ENCODE measurements around the gene CD6. TPM values are rescaled to one million over a fixed set of nuclear protein-coding genes. Genes with fewer than 3 reads are reported as not detected.
A peak's percentile ranks its signal among the peaks of the same experiment; 100 is the strongest.

The CD6 gene
- total and polyA plus RNA-seq, 9 donors: 0.42 to 3.4 (median 0.69) TPM

- Histone ChIP-seq H3K4me3 (no peak overlapping the region), H3K27me3 (no peaks in the 10 kb centered on the region), H3K27ac (no peak overlapping the region), H3K9me3 (no peaks in the 10 kb centered on the region), H3K4me1 (ENCODE audit: insufficient read depth) (peaks cover 12% of the 10 kb centered on the region), H3K36me3 (no peaks in the 10 kb centered on the region)
- no peak for DNase-seq
- intact Hi-C loops (cut with DNase I): no loop called here
- WGBS, 3 donors: 88 to 92% (median 90%) methylated on average over 11 of the region's 11 CpGs
- TF ChIP-seq EP300 (IDR thresholded peaks at IDR 0.05) (no peak), POLR2A (IDR thresholded peaks at IDR 0.05) (no peak)
- TF ChIP-seq, protein P1, sequence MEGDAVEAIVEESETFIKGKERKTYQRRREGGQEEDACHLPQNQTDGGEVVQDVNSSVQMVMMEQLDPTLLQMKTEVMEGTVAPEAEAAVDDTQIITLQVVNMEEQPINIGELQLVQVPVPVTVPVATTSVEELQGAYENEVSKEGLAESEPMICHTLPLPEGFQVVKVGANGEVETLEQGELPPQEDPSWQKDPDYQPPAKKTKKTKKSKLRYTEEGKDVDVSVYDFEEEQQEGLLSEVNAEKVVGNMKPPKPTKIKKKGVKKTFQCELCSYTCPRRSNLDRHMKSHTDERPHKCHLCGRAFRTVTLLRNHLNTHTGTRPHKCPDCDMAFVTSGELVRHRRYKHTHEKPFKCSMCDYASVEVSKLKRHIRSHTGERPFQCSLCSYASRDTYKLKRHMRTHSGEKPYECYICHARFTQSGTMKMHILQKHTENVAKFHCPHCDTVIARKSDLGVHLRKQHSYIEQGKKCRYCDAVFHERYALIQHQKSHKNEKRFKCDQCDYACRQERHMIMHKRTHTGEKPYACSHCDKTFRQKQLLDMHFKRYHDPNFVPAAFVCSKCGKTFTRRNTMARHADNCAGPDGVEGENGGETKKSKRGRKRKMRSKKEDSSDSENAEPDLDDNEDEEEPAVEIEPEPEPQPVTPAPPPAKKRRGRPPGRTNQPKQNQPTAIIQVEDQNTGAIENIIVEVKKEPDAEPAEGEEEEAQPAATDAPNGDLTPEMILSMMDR (IDR thresholded peaks at IDR 0.05): no peak
These were observed 28.9 kb downstream of the CD6 start for GRCh38 chr11:61000426-61000825.

DNA sequence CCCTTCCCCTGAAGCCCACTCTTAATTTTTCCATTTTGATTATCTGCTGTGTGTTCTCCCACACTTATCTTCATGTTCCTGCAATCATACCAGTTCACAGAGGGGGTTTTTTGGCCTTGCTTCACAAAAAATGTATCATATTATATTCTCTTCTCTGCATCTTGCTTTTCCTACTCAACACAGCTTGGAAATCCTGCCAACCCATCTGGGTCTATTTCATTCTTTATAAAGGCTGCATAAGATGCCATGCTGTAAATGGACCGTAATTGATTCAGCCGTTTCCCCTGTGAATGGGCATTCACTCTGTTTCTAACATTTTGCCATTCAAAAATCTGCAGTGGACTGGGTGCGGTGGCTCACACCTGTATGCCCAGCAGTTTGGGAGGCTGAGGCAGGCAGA lies 30.5 kb downstream of the CD6 start:
- 97 to 98% (median 97%) methylated on average over 3 of the region's 3 CpGs for WGBS, 3 donors
- intact Hi-C loops (cut with DNase I): no loop called here

GRCh38 chr11:61002598-61002997 lies 31.1 kb downstream of the CD6 start:
- TF ChIP-seq POLR2A (IDR thresholded peaks at IDR 0.05) (no peak), EP300 (IDR thresholded peaks at IDR 0.05) (no peak)
- TF ChIP-seq, protein P1 (IDR thresholded peaks at IDR 0.05): no peak
- no peak for DNase-seq

More for the DNA sequence above, 30.5 kb downstream of the CD6 start:
- no peaks in the 10 kb centered on the region for H3K36me3 ChIP-seq
- H3K27me3 ChIP-seq: no peaks in the 10 kb centered on the region
- no peaks in the 10 kb centered on the region for H3K9me3 ChIP-seq
- H3K27ac ChIP-seq: no peak overlapping the region
- TF ChIP-seq POLR2A (IDR thresholded peaks at IDR 0.05): no peak
- TF ChIP-seq EP300 (IDR thresholded peaks at IDR 0.05): no peak
- TF ChIP-seq, protein P1 (IDR thresholded peaks at IDR 0.05): no peak
- no peak overlapping the region for H3K4me3 ChIP-seq
- DNase-seq: no peak
- H3K4me1 ChIP-seq (ENCODE audit: insufficient read depth): peaks cover 12% of the 10 kb centered on the region

GRCh38 chr11:61004180-61004611 lies 32.7 kb downstream of the CD6 start:
- no peaks in the 10 kb centered on the region for H3K27me3 ChIP-seq
- TF ChIP-seq EP300 (IDR thresholded peaks at IDR 0.05): no peak
- TF ChIP-seq, protein P1 (IDR thresholded peaks at IDR 0.05): no peak
- TF ChIP-seq POLR2A (IDR thresholded peaks at IDR 0.05): no peak
- peak; percentile 58 to 87 (median 81) for DNase-seq
- no peaks in the 10 kb centered on the region for H3K36me3 ChIP-seq
- 4 to 11% (median 10%) methylated on average over 10 of the region's 10 CpGs for WGBS, 3 donors
- H3K4me3 ChIP-seq: no peak overlapping the region
- intact Hi-C loops (cut with DNase I): no loop called here
- H3K9me3 ChIP-seq: no peaks in the 10 kb centered on the region
- peak overlapping the region; percentile 26 to 49 for H3K27ac ChIP-seq
- H3K4me1 ChIP-seq (ENCODE audit: insufficient read depth): peaks cover 16% of the 10 kb centered on the region

More at GRCh38 chr11:61002598-61002997, 31.1 kb downstream of the CD6 start:
- H3K27me3 ChIP-seq: no peaks in the 10 kb centered on the region
- H3K9me3 ChIP-seq: no peaks in the 10 kb centered on the region
- no peak overlapping the region for H3K27ac ChIP-seq
- H3K4me3 ChIP-seq: no peak overlapping the region
- intact Hi-C loops (cut with DNase I): no loop called here
- WGBS, 3 donors: 88 to 91% (median 90%) methylated on average over 7 of the region's 7 CpGs
- H3K36me3 ChIP-seq: no peaks in the 10 kb centered on the region
- H3K4me1 ChIP-seq (ENCODE audit: insufficient read depth): peaks cover 12% of the 10 kb centered on the region

Measured in ovary (tissue), 9 donors.